D721Med (cell line): Measurements from ENCODE around the gene CACNA2D1.

Experiments
- DNase-seq: peaks from one replicate; pipeline ENCODE4 v3.0.0; 2011; ENCODE audit warnings: low spot score; ENCODE audit not compliant: insufficient read length
- FAIRE-seq: peaks from 2 replicates; lab custom pipeline; 2011; peaks lifted over from hg19 to GRCh38; lab: Jason Lieb, UNC
- TF ChIP-seq, protein P1 (sequence below): IDR thresholded peaks from 2 replicates; pipeline ENCODE4 v1.5.1; 2012; ENCODE audit warnings: mild to moderate bottlenecking, control low read depth; ENCODE audit not compliant: insufficient read depth; ENCODE audit errors: missing control alignments

Gene CACNA2D1

DNA sequence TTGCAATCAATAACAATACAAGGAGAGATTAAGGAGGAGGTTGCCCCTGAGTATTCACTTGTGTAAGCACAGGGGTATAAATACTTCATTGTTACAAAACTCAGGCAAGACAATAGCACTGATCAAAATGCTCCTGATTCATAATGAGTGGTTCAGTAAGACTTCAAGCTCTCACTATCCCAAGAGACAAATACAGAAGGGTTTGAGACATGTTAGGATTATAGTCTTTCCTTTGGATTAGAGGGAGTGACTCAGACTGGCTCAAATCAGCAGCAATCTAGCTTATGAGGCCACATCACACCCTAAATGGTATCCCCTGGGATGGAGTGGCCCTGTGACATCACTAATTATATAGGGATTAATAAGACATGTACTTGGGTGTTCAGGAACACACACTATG is 506.5 kb downstream of the CACNA2D1 start:
- TF ChIP-seq, protein P1, sequence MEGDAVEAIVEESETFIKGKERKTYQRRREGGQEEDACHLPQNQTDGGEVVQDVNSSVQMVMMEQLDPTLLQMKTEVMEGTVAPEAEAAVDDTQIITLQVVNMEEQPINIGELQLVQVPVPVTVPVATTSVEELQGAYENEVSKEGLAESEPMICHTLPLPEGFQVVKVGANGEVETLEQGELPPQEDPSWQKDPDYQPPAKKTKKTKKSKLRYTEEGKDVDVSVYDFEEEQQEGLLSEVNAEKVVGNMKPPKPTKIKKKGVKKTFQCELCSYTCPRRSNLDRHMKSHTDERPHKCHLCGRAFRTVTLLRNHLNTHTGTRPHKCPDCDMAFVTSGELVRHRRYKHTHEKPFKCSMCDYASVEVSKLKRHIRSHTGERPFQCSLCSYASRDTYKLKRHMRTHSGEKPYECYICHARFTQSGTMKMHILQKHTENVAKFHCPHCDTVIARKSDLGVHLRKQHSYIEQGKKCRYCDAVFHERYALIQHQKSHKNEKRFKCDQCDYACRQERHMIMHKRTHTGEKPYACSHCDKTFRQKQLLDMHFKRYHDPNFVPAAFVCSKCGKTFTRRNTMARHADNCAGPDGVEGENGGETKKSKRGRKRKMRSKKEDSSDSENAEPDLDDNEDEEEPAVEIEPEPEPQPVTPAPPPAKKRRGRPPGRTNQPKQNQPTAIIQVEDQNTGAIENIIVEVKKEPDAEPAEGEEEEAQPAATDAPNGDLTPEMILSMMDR: no peak
- FAIRE-seq: peak; percentile 95
- peak; percentile 18 for DNase-seq

DNA sequence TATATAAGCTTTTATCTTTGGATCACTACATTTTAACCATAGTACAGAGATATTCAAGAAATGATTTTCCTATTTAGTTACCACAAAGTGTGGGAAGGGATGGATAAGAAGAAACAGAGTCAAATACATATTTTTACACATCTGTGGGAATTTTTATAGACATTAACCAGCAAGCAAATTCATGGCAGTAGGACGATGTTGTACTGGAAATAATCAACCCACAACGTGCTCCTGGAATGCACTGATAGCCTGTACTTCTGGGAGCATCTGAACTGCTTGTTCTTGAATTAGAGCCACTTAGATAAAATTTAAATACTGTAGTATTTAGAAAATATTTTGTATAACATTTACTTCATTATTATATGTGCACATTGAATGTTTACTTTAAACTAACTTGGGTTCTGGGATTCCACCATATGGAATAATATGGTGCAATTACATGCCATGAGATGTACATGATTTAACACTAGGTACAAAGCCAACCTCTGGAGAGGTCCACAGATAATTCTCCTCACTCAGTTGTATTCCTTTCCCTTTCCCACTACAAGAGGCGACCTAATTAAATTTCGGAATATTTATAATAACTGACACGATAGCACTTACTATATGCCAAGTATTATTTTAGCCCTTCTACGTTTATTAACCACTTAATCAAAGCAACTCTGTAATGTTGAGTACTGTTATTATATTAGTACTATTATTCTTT is 508.8 kb downstream of the CACNA2D1 start:
- DNase-seq (no peak), FAIRE-seq (no peak)
- TF ChIP-seq, protein P1: no peak

DNA sequence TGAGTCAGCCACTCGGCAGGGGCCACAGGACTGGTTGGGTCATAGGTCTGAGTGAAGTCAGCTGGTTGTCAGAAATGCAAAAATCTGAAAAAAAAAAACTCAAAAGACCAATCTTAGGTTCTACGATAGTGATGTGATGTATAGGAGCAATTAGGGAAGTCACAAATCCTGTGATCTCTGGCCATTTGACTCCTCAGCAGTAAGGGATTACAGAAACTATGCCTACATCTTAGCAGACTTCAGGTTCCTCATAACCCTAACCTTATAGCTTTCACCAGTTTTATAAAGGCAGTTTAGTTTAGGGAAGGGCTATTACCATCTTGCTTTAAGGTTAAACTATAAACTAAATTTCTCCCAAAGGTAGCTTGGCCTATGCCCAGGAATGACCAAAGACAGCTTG is 510.6 kb downstream of the CACNA2D1 start:
- FAIRE-seq (no peak), DNase-seq (no peak)
- TF ChIP-seq, protein P1: no peak

DNA sequence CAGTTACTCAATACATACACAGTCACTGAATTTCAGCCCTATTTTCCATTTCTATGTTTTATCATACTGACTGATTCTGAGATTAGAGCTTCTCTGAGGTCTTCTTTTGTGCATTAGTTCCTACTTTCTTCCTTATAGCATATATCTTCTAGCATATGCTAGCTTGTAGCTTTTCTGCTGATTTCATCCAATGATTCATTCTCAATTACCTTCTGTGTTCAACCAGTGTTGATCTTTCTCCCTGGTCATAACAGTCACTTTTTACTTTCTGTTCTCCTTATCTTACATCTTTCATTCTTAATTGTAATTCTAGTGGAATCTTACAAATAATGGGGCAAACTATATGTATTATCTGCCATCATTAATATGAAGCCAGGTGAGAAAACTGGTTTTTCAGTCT is 514.2 kb downstream of the CACNA2D1 start:
- DNase-seq (no peak), FAIRE-seq (no peak)
- TF ChIP-seq, protein P1: no peak

DNA sequence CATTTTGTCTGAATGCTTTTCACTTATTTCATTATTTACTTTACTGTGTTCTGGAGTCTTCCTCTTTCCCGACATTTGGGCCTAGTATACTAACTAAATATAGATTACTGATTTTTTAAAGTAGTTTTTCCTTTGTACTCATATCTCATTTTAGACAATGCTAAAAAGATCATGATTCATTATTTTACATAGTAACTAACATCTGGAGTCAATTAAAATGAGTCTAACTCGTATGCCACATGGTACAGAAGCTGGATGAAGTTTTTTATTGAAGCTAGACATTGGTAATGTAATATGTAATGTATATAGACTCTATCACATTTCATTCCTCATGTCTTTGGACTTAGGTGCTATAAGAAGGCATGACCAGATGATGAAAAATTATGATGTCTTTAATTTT is 517.4 kb downstream of the CACNA2D1 start:
- FAIRE-seq (no peak), DNase-seq (no peak)
- TF ChIP-seq, protein P1: no peak

DNA sequence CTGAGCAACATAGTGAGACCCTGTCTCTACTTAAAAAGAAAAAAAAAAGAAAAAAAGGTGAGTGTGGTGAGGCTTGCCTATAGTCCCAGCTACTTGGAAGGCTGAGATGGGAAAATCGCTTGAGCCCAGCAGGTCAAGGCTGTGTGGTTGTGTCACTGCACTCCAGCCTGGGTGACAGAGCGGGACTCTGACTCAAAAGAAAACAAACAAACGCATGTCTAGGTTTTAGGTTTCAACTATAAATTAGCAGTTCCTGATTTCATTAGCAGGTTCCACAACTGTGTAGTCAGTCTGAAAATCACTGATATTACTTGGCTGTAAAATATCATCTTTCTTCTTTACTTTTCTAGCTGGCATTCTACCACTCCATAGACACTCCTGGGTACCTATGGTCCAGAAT is 518.0 kb downstream of the CACNA2D1 start:
- FAIRE-seq (no peak), DNase-seq (no peak)
- TF ChIP-seq, protein P1: no peak

DNA sequence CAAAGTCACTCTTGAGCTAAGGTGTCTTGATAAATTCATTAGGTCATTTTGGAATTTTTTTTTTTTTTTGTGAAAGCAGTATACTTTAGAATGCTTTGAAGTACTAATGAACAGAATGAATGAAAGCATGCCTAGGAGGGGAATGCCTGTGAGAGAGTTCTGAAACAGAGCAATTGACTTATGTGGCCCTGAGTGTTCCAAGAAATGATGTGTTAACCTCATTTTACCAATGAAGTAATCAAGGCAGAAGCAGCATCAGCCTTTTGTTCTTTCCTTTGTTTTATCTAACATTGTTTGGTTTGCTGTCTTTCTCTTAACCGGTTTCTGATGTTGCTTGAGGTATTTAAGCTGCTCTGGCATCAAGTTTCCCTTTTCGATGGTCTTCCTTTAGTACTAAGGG is 519.1 kb downstream of the CACNA2D1 start:
- FAIRE-seq: no peak
- DNase-seq: no peak
- TF ChIP-seq, protein P1: no peak
